GM19351 (cell line): Measurements from ENCODE around the gene NOX5.

ENCODE experiments used
- ATAC-seq: cut with Tn5 transposase; IDR thresholded peaks from one replicate; pipeline ENCODE4 v1.9.1; 2021; ENCODE audit warnings: mild to moderate bottlenecking, moderate library complexity; ENCODE audit not compliant: unreplicated experiment

Gene NOX5

GRCh38 chr15:69094124-69094921 is 79.8 kb downstream of the NOX5 start:
- ATAC-seq = no peak

DNA sequence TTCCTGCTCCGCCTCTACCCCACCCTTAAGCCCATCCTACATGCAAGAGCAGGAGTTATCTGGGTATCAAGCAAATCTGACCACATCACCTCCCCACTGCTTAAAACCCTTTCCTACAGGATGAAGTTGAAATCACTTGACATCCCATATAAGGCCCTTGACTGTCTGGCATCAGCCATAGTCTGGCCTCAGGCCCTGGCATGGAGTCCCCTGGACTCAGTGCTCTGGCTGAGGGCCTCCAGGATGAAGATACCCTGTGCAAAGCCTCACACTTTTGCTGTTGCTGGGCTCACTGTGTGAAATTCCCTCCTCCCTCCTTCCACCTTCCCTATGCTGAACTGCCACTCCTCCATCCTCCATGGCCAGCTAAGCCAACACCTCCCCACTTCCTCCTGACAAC is 80.8 kb downstream of the NOX5 start:
- no peak for ATAC-seq

DNA sequence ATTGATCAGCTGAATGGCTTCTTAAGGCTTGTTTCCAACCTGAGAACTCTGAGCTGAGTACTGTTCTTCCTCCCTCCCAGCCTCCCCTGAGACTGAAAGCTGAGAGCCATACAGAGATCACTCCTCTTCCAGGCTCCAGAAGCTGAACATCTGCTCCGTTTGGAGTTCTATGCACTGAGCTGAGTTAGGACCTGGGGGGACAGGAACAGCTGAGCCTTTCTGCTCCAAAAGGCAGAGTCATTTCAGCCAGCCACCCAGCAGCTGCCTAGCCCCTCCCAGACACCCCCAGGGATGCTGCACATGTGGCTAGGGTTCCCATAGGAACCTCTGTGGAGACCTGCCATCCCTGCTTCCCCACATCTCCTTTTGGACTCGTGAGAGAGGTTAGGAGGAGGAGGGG is 81.7 kb downstream of the NOX5 start:
- ATAC-seq = no peak

GRCh38 chr15:69096626-69097025 is 82.1 kb downstream of the NOX5 start:
- ATAC-seq = no peak

DNA sequence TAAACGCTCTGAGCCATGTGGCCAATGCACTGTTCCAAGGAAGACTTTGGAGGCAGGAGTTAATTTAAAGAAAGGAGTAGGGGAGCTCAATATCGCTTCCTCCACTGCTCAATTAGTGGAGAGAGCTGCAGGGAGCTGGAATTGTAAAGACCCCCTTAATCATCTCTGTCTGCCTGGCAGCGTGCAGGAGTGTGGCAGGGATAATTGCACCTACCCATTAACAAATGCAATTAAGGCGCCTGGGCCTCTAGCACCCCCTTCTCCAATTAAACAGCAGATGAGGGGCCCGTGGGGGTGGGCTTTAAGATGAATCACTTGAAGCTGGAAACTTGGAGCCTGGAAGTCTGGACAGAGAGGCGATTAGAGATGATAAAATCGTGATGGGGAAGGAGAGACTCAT is 84.3 kb downstream of the NOX5 start:
- ATAC-seq = no peak

DNA sequence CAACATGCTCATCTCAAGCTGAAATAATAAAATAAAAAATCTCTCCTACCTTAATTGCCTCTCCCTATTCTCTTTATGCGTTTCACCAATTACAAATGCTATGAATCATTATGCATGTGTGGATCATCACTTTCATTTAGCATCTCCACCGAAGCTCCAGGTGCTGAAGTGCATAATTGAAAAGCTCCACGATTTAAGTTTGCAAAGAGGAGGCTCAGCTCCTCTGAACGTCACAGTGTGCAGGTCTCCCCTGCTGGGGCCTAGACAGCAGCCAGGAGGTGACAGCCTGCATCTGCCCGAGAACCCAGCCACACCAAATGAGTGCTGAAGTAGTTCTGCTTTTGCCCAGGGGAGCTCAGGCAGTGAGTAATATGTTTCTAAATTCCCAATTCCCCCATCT is 85.4 kb downstream of the NOX5 start:
- no peak for ATAC-seq

DNA sequence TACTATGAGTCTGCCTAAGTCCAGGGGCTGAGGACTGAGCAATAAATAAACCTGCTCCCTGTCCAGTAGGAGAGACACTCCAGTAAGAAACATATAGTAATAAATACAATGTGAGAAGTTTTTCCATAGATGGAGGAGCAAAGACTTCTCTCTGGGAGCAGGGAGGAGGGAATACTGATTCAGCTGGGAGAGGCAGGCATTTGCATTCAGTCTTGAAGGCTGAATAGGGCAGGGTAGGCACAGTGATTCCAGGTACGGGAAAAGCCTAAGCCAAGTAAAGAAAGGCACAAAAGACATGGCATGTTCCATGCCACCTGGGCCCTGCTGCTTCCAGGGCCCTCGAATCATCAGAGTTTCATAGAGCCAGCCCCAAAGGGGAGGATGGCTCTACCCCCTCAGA is 86.3 kb downstream of the NOX5 start:
- no peak for ATAC-seq

DNA sequence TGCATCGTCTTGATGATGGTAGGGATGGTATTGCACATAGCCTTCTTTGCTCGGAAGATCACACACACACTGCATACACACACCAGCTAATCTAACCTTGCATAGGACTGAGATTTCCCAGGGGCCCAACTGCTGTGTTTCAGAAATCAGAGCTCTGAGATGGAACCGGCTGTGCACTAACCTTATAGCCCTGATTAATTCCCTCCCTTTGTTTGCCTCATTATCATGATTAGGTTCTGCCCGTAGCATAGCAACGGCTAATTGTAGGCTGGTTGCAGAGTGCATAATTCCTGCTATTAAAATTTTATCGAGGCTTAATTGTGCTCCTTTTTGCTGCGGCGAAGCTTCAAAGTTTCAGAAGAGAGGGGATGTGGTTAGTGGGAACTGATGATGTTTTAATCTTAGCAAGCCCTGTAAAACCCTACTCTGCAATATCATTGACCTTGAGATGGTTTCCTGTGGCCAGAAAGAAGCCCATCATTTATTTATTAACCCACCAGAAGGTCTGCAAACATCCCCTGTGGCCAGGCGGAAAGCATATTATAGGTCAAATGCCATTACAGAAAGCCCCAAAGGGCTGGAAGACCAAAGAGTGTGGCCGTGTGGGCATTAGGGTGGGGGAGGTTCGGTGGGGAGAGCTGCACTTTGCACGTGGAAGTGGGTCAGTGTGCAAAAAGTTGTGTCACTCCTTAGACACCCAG is 89.7 kb downstream of the NOX5 start:
- ATAC-seq = no peak

GRCh38 chr15:69105451-69105985 is 91.0 kb downstream of the NOX5 start:
- no peak for ATAC-seq

DNA sequence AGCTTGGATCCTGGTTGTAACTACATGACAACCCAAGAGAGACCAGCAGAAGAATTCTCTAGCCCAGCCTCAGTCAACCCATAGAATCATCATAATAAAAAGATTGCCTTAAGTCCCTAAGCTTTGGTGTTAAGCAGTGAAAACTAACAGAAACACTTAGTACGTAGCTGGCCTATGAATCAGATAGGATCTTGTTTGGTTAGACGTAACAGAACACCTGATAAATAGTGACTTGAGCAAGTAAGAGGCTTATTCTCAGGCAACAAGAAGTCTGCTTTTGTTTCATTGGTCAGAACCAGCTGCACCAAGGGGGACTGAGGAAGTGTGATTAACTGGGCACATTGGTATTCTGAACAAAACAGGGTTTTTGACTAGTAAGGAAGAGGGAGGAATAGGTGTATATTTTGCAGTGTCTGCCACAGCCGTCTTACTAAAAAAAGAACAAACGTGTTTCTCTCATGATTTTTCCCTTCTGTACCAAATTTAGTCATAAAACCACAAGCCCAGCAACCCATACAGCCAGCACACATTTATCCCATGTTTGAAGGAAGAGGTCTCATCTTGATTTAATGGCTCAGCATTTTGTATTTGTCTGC is 92.6 kb downstream of the NOX5 start:
- ATAC-seq = no peak
